H7 (cell line): Measurements from ENCODE around the gene NR2F1-AS1. TPM values are rescaled to one million over a fixed set of nuclear protein-coding genes. Genes with fewer than 3 reads are reported as not detected.
A peak's percentile ranks its signal among the peaks of the same experiment; 100 is the strongest.
"Not testable (repeated sequence)": the region's sequence is repeated elsewhere in the genome, so short reads cannot be mapped to it uniquely, and the experiment has no call there.

Source experiments
- DNase-seq: peaks from one replicate; pipeline ENCODE4 v3.0.0; 2012
- H3K27me3 ChIP-seq: 2 replicates; pipeline ENCODE4 v1.6.0; 2011; ENCODE audit warnings: mild to moderate bottlenecking, low read length; ENCODE audit not compliant: control insufficient read depth, insufficient read depth
- H3K36me3 ChIP-seq: replicated peaks from 2 replicates; pipeline ENCODE4 v1.5.1; 2011; ENCODE audit warnings: low read length; ENCODE audit not compliant: control insufficient read depth, insufficient read depth
- H3K4me3 ChIP-seq: 2 replicates; pipeline ENCODE4 v1.5.1; 2011; ENCODE audit warnings: low read depth, mild to moderate bottlenecking, control low read depth, low read length, moderate library complexity; ENCODE audit not compliant: insufficient read depth
- total RNA-seq: library from RNA; depleted of rRNA; stranded (reverse); fragments of >200 nt; shearing (Covaris generic); gene quantifications from 2 replicates; pipeline ENCODE4 v1.2.3, GENCODE V29; 2014

NR2F1-AS1 gene
- total RNA-seq, 1 experiment from 2014 or later = 1.1 TPM

DNA sequence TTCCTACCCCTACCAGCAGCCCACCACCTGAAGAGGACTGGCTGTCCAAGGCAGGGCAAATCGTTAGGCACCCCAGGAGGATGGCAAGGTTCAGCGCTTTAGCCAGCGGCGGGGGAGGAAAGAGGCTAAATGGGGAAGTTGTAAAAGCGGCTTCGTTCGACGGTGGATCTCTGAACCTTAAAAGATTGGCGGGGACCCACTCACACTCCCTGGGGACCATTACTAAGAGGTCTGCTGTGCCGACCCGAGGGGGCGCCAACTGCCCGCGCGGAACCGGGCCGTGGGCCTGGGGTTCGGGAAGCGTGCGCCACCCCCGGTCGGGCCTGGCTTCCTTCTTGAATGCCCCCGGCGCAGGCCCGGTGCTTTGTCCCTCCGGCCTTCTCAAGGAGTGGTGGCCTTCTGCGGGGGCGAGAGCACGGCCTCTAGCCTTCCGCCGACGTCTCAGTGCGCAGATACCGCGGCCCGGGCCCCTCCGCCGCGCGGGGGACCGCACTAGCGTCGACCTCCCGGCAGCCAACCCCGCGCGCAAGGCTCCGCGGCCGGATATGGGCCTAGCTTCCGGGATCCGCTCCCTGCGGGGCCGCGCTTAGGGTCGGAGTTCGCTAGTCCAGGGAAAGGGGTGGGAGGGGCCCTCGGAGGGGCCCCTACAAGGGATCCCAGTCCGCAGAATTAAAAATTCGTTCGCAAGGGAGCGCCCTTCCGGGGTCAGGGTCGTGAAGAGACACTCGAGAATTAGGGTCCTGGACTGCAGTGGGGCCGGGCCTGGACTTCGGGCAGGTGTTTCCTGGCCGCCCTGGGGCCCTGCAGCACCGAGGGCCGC lies 10.5 kb downstream of the NR2F1-AS1 start:
- DNase-seq = peak; percentile 82

GRCh38 chr5:93569300-93570160 lies 11.5 kb downstream of the NR2F1-AS1 start:
- H3K27me3 ChIP-seq = peaks cover 74% of the 10 kb centered on the region
- peak; percentile 58 for DNase-seq
- H3K4me3 ChIP-seq = peak overlapping the region; percentile 46; the same call in 1 of the 2 replicates
- H3K36me3 ChIP-seq = no peaks in the 10 kb centered on the region

More for the DNA sequence above, 10.5 kb downstream of the NR2F1-AS1 start:
- Histone ChIP-seq H3K36me3 (no peaks in the 10 kb centered on the region), H3K4me3 (peak overlapping the region; percentile 46), H3K27me3 (peaks cover 84% of the 10 kb centered on the region)

GRCh38 chr5:93567424-93567823 lies 13.6 kb downstream of the NR2F1-AS1 start:
- DNase-seq = no peak

GRCh38 chr5:93566091-93566490 lies 14.9 kb downstream of the NR2F1-AS1 start:
- Histone ChIP-seq H3K4me3 (no peak overlapping the region), H3K36me3 (no peaks in the 10 kb centered on the region), H3K27me3 (peaks cover 39% of the 10 kb centered on the region)
- no peak for DNase-seq

More at GRCh38 chr5:93567424-93567823, 13.6 kb downstream of the NR2F1-AS1 start:
- no peaks in the 10 kb centered on the region for H3K36me3 ChIP-seq
- H3K4me3 ChIP-seq = no peak overlapping the region
- peaks cover 53% of the 10 kb centered on the region for H3K27me3 ChIP-seq

DNA sequence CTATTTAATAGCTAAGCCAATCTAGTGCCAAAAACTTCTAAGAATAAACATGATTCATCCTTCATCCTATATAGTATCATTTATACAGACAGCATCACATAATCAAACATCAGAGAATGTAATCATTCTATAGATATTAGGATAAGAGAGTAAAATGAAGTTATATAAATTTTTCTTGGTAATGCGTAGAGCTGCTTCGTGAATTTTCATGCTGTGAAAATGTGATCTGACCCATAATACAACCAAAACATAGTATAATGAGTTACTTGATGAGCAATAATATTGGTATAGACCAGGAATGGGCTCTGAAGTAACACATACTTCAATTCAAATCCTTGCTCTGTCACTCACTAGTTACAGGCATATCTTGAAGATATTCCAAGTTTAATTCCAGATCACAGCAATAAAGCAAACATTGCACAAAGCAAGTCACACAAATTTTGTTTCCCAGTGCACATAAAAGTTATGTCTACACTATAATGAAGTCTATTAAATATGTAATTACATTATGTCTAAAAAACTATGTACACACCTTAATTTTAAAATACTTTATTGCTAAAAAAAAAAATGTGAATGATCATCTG lies 23.9 kb downstream of the NR2F1-AS1 start:
- no peak for DNase-seq
- H3K36me3 ChIP-seq = no peaks in the 10 kb centered on the region
- no peak overlapping the region for H3K4me3 ChIP-seq
- no peaks in the 10 kb centered on the region for H3K27me3 ChIP-seq

DNA sequence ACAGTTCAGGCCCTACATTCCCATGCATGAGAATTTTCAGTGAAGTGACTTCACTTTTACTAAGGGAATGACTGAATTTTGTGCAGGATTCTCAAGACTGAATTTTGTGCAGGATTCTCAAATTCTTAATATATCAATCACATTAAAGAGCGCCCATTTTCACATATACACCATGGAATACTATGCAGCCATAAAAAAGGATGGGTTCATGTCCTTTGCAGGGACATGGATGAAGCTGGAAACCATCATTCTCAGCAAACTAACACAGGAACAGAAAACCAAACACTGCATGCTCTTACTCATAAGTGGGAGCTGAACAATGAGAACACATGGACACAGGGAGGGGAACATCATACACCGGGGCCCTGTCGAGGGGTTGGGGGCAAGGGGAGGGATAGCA lies 31.4 kb downstream of the NR2F1-AS1 start:
- not testable (repeated sequence) for H3K27me3 ChIP-seq, H3K4me3 ChIP-seq, DNase-seq, H3K36me3 ChIP-seq

GRCh38 chr5:93545872-93546271 lies 35.1 kb downstream of the NR2F1-AS1 start:
- DNase-seq = no peak
- H3K27me3 ChIP-seq = no peaks in the 10 kb centered on the region
- no peaks in the 10 kb centered on the region for H3K36me3 ChIP-seq
- H3K4me3 ChIP-seq = no peak overlapping the region

DNA sequence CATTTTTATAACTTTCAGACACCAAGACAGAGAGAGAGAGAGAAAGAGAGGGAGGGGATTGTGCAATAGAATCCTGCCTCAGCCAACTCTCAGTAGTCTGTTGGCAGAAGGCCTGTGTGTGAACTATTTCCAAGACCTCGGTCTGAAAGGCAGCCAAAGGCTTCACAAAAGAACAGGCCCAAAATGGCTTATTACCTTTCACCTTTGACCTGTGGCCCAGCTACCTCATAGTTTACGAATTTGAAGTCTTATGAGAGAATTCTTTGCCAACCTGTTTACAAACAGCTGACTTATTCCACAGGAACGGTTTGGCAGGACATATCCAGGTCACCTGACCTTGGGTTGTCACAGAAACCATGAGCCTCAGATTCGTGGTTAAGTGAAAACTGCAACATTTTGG lies 48.6 kb downstream of the NR2F1-AS1 start:
- Histone ChIP-seq H3K36me3 (no peaks in the 10 kb centered on the region), H3K27me3 (no peaks in the 10 kb centered on the region), H3K4me3 (no peak overlapping the region)
- DNase-seq = no peak

GRCh38 chr5:93521815-93522214 lies 59.2 kb downstream of the NR2F1-AS1 start:
- not testable (repeated sequence) for H3K4me3 ChIP-seq, DNase-seq, H3K27me3 ChIP-seq, H3K36me3 ChIP-seq

DNA sequence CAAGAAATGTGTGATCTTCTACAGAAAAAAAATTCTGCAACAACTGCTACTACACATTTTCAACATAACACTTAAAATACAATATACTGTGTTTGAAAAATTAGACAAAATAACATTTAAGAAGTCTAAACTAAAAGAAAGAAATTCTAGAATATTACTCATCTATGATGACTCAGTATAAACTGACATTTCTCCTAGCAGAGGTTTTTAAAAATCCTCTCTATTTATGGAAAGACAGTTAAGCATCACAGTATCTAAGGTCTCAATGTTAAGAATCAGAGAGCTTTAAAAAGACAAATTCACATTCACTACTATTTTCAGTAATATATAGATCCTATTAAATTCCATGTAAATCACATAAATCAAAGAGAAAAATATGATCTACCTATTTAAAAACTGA lies 61.3 kb downstream of the NR2F1-AS1 start:
- no peaks in the 10 kb centered on the region for H3K36me3 ChIP-seq
- DNase-seq = no peak
- H3K27me3 ChIP-seq = no peaks in the 10 kb centered on the region
- H3K4me3 ChIP-seq = no peak overlapping the region

DNA sequence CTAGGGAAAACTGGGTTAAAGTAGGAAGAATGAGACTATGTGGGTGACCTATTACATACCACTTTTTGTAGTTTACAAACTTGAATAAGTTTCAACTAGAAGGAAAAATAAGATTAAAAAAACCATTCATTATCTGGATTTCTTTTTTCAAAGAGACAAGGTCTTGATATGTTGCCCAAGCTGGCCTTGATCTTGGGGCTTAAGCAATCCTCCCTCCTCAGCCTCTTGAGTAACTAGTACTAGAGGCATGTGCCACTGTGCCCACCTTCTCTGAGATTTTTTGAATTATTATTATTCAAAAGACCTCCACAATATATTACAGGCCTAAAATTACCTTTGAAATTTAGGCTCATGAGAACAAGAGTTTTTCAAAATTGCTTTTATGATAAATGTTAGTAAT lies 63.2 kb downstream of the NR2F1-AS1 start:
- H3K4me3 ChIP-seq = no peak overlapping the region
- no peak for DNase-seq
- H3K36me3 ChIP-seq = no peaks in the 10 kb centered on the region

DNA sequence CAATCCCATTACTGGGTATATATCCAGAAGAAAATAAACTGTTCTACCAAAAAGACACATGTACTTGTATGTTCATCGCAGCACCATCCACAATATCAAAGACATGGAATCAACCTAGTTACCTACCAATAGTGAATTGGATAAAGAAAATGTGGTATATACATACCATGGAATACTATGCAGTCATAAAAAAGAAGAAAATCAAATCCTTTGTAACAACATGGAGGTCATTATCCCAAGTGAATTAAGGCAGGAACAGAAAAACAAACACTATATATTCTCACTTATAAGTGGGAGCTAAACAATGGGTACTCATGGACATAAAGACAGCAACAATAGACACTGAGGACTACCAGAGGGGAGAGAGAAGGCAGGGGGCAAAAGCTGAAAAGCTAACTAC lies 67.7 kb downstream of the NR2F1-AS1 start:
- DNase-seq = no peak
- H3K27me3 ChIP-seq = no peaks in the 10 kb centered on the region
- H3K4me3 ChIP-seq = no peak overlapping the region
- H3K36me3 ChIP-seq = no peaks in the 10 kb centered on the region

More for the DNA sequence above, 63.2 kb downstream of the NR2F1-AS1 start:
- H3K27me3 ChIP-seq = no peaks in the 10 kb centered on the region

- DNase-seq = no peak
- Histone ChIP-seq H3K4me3 (no peak overlapping the region), H3K27me3 (no peaks in the 10 kb centered on the region), H3K36me3 (no peaks in the 10 kb centered on the region)
These were observed 68.2 kb downstream of the NR2F1-AS1 start for GRCh38 chr5:93512799-93513198.

DNA sequence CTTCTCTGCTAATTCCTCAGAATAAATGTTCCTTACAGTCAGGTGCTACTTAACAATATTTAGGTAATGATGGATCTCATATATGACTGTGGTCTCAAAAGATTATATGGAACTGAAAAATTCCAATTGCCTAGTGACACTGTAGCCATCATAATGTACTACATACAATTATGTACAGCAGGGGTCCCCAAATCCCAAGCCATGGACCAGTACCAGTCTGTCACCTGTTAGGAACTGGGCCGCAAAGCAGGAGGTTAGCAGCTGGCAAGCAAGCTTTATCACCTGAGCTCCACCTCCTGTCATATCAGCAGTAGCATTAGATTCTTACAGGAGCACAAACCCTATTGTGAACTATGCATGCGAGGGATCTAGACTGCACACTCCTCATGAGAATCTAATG lies 69.6 kb downstream of the NR2F1-AS1 start:
- no peak overlapping the region for H3K4me3 ChIP-seq
- no peaks in the 10 kb centered on the region for H3K36me3 ChIP-seq
- no peak for DNase-seq
- no peaks in the 10 kb centered on the region for H3K27me3 ChIP-seq
